ENCODE data around the gene TEAD1. TPM values are rescaled to one million over a fixed set of nuclear protein-coding genes. Genes with fewer than 3 reads are reported as not detected.
A peak's percentile ranks its signal among the peaks of the same experiment; 100 is the strongest.

Gene TEAD1
- total and polyA plus RNA-seq, 9 of the 15 experiments (the other 6 are each of a cell fraction or from before 2014, with no cell fraction given), result 1.7 to 17.7 (median 10.8) TPM

- no peaks in the 10 kb centered on the region for H4K20me1 ChIP-seq (replicated peaks; ENCODE audit: control insufficient read depth, insufficient read depth, low read length)
- intact Hi-C loops (cut with micrococcal nuclease) (no loop called here), in situ Hi-C loops (cut with MboI) (no loop called here)
- no peaks in the 10 kb centered on the region for H3K36me3 ChIP-seq (ENCODE audit: control insufficient read depth, insufficient read depth, low read length)
- no peak overlapping the region for H3K4me3 ChIP-seq
- WGBS (ENCODE audit: insufficient coverage, low coverage, missing lambda C conversion rate), result 74% methylated on average over 5 of the region's 5 CpGs
- no peaks in the 10 kb centered on the region for H3K9me3 ChIP-seq (replicated peaks; ENCODE audit: control insufficient read depth, insufficient read depth, low read depth, low read length)
- peaks cover 33% of the 10 kb centered on the region for H3K79me2 ChIP-seq (ENCODE audit: control insufficient read depth, insufficient read depth, low read length)
- H2AFZ ChIP-seq (ENCODE audit: low read depth, low read length), result no peak overlapping the region
- no peak for ATAC-seq
- FAIRE-seq, result no peak
- H3K27me3 ChIP-seq (ENCODE audit: control insufficient read depth in 2 of 2, insufficient read depth in 2 of 2, low read length in 2 of 2), result no peaks in the 10 kb centered on the region
- DNase-seq (ENCODE audit: extremely low read depth in 1 of 4, low spot score in 3 of 4), result peak in 1 of 4 experiments; percentile 29
- no TSS peak for BruUV-seq (replicated peaks)
- ChIA-PET CTCF (ENCODE audit: low intra/inter-chr PET ratio) (no interaction called here), POLR2A (interaction anchor here (0.6 to 1.8 kb wide), 7 partner anchors 9 to 437 kb away, joined by 3 to 7 read pairs (median 4); no protein-coding TSS in a partner anchor)
- H3K4me2 ChIP-seq (ENCODE audit: insufficient read depth, low read length), result no peak overlapping the region
- peaks cover 40 to 64% of the 10 kb centered on the region in 2 experiments for H3K4me1 ChIP-seq (replicated peaks in 1 of 2; ENCODE audit: control insufficient read depth in 2 of 2, insufficient read depth in 2 of 2, low read length in 2 of 2)
- H3K9me1 ChIP-seq (ENCODE audit: control insufficient read depth, insufficient read depth, low read length), result no peaks in the 10 kb centered on the region
- TF ChIP-seq ZFP30 (CRISPR knock-in tag; IDR thresholded peaks at IDR 0.05; ENCODE audit: borderline replicate concordance) (peak; percentile 78), CXXC5 (CRISPR knock-in tag; IDR thresholded peaks at IDR 0.05) (0 out of 2 replicates have a peak, but pooled peaks have one; percentile 13), ZNF77 (CRISPR knock-in tag; IDR thresholded peaks at IDR 0.05) (no peak), STAT5B (CRISPR knock-in tag; IDR thresholded peaks at IDR 0.05) (no peak), TRIM28 (IDR thresholded peaks at IDR 0.05) (0 out of 2 replicates have a peak, but pooled peaks have one; percentile 34), KHSRP (IDR thresholded peaks at IDR 0.05) (no peak), MLLT1 (IDR thresholded peaks at IDR 0.05) (0 out of 4 replicates have a peak, but pooled peaks of 1 of the 2 experiments have one; percentile 37)
- no peak overlapping the region for H3K27ac ChIP-seq (ENCODE audit: extremely low read depth, low read depth, low read length)
- H3K9ac ChIP-seq (ENCODE audit: insufficient read depth in 1 of 2, low read depth in 2 of 2, low read length in 2 of 2), result no peak overlapping the region
Observed at GRCh38 chr11:12857572-12857971, 183.4 kb downstream of the TEAD1 start.
